H9 (cell line): Measurements from ENCODE around the gene LHFPL6. TPM values are rescaled to one million over a fixed set of nuclear protein-coding genes. Genes with fewer than 3 reads are reported as not detected.

Experiments used
- DNase-seq: peaks from one replicate; pipeline ENCODE4 v3.0.0-alpha.2; 2017
- H2AFZ ChIP-seq: one replicate; pipeline ENCODE4 v1.6.1; 2013; ENCODE audit warnings: mild to moderate bottlenecking, low read length, control low read depth, moderate library complexity
- H2AK5ac ChIP-seq: 2 replicates; pipeline ENCODE4 v1.6.1; 2013; ENCODE audit warnings: low read length, control low read depth, mixed read lengths; ENCODE audit not compliant: insufficient read length
- H2BK120ac ChIP-seq: one replicate; pipeline ENCODE4 v1.6.1; 2013; ENCODE audit warnings: low read depth, mild to moderate bottlenecking, low read length, control low read depth, inconsistent platforms; ENCODE audit not compliant: poor library complexity, severe bottlenecking
- H2BK12ac ChIP-seq: 2 replicates; pipeline ENCODE4 v1.6.1; 2013; ENCODE audit warnings: low read length, control low read depth, mixed read lengths, low read depth; ENCODE audit not compliant: insufficient read length
- H2BK15ac ChIP-seq: 2 replicates; pipeline ENCODE4 v1.6.1; 2013; ENCODE audit warnings: low read depth, low read length, control low read depth
- H2BK20ac ChIP-seq: one replicate; pipeline ENCODE4 v1.6.1; 2013; ENCODE audit warnings: low read depth, mild to moderate bottlenecking, low read length, control low read depth, inconsistent platforms; ENCODE audit not compliant: poor library complexity, severe bottlenecking
- H2BK5ac ChIP-seq: 2 replicates; pipeline ENCODE4 v1.6.1; 2013; ENCODE audit warnings: low read length, control low read depth, mixed read lengths; ENCODE audit not compliant: insufficient read length
- H3K14ac ChIP-seq: 2 replicates; pipeline ENCODE4 v1.6.1; 2013; ENCODE audit warnings: low read length, control low read depth; ENCODE audit not compliant: insufficient read depth
- H3K18ac ChIP-seq: 2 replicates; pipeline ENCODE4 v1.6.1; 2013; ENCODE audit warnings: low read depth, mild to moderate bottlenecking, mixed read lengths, low read length, control low read depth; ENCODE audit not compliant: insufficient read length
- H3K23ac ChIP-seq: 2 replicates; pipeline ENCODE4 v1.6.1; 2013; ENCODE audit warnings: low read length, control low read depth, mixed read lengths, low read depth; ENCODE audit not compliant: insufficient read length
- H3K23me2 ChIP-seq: 2 replicates; pipeline ENCODE4 v1.6.1; 2013; ENCODE audit warnings: low read depth, mild to moderate bottlenecking, mixed read lengths, low read length, control low read depth; ENCODE audit not compliant: insufficient read length, poor library complexity, severe bottlenecking
- H3K27ac ChIP-seq: 2 replicates; pipeline ENCODE4 v1.5.1; 2013; ENCODE audit warnings: low read length, control low read depth, mixed read lengths, low read depth; ENCODE audit not compliant: insufficient read length
- H3K27me3 ChIP-seq: 2 replicates; pipeline ENCODE4 v1.6.1; 2013; ENCODE audit warnings: low read length, control low read depth, inconsistent platforms; ENCODE audit not compliant: insufficient read depth
- H3K4ac ChIP-seq: 2 replicates; pipeline ENCODE4 v1.6.1; 2013; ENCODE audit warnings: low read depth, mild to moderate bottlenecking, control low read depth, inconsistent platforms, low read length, moderate library complexity
- H3K4me1 ChIP-seq: 2 replicates; pipeline ENCODE4 v1.6.1; 2013; ENCODE audit warnings: low read length, control low read depth, inconsistent platforms; ENCODE audit not compliant: insufficient read depth
- H3K4me2 ChIP-seq: 2 replicates; pipeline ENCODE4 v1.6.1; 2013; ENCODE audit warnings: low read length, control low read depth, mixed read lengths; ENCODE audit not compliant: insufficient read length, insufficient read depth
- H3K56ac ChIP-seq: 2 replicates; pipeline ENCODE4 v1.6.1; 2013; ENCODE audit warnings: low read depth, mild to moderate bottlenecking, mixed read lengths, low read length, control low read depth; ENCODE audit not compliant: insufficient read length
- H3K79me1 ChIP-seq: 2 replicates; pipeline ENCODE4 v1.6.1; 2013; ENCODE audit warnings: low read depth, mild to moderate bottlenecking, moderate library complexity, low read length, control low read depth, inconsistent platforms; ENCODE audit not compliant: insufficient read depth, poor library complexity, severe bottlenecking
- H3K79me2 ChIP-seq: 2 replicates; pipeline ENCODE4 v1.6.1; 2013; ENCODE audit warnings: low read length, control low read depth, inconsistent platforms; ENCODE audit not compliant: insufficient read depth
- H3K9ac ChIP-seq: 2 replicates; pipeline ENCODE4 v1.6.1; 2013; ENCODE audit warnings: low read length, control low read depth, mixed read lengths; ENCODE audit not compliant: insufficient read length; ENCODE audit errors: extremely low read depth
- H3K9me3 ChIP-seq: one replicate; pipeline ENCODE4 v1.6.1; 2013; ENCODE audit warnings: low read depth, low read length, inconsistent platforms; ENCODE audit not compliant: control insufficient read depth
- H3T11ph ChIP-seq: one replicate; pipeline ENCODE4 v1.6.1; 2013; ENCODE audit warnings: mild to moderate bottlenecking, low read length, control low read depth, inconsistent platforms
- H4K20me1 ChIP-seq: one replicate; pipeline ENCODE4 v1.6.1; 2013; ENCODE audit not compliant: control insufficient read depth, insufficient read length, insufficient read depth
- H4K5ac ChIP-seq: 2 replicates; pipeline ENCODE4 v1.6.1; 2013; ENCODE audit warnings: low read depth, mild to moderate bottlenecking, mixed read lengths, low read length, control low read depth; ENCODE audit not compliant: insufficient read length
- H4K8ac ChIP-seq: replicated peaks from 2 replicates; pipeline ENCODE4 v1.6.1; 2013; ENCODE audit warnings: low read length, control low read depth, mixed read lengths, low read depth; ENCODE audit not compliant: insufficient read length
- H4K91ac ChIP-seq: 2 replicates; pipeline ENCODE4 v1.6.1; 2013; ENCODE audit warnings: low read depth, mild to moderate bottlenecking, moderate library complexity, mixed read lengths, low read length, control low read depth; ENCODE audit not compliant: insufficient read length
- H3K27ac Mint-ChIP-seq, 3 experiments: 2 replicates in 2 of 3; 3 replicates in 1 of 3; pipeline ENCODE4 v1.8.0; 2020 to 2021; ENCODE audit warnings: mixed read lengths in 3 of 3, mild to moderate bottlenecking in 1 of 3, moderate library complexity in 1 of 3
- H3K27me3 Mint-ChIP-seq: 2 replicates; pipeline ENCODE4 v1.8.0; 2021; ENCODE audit warnings: low read depth, mild to moderate bottlenecking, moderate library complexity, mixed read lengths
- H3K36me3 Mint-ChIP-seq, 3 experiments: 2 replicates in 2 of 3; 3 replicates in 1 of 3; pipeline ENCODE4 v1.8.0; 2020 to 2021; ENCODE audit warnings: low read depth in 3 of 3, mixed read lengths in 3 of 3; ENCODE audit not compliant: insufficient read depth in 1 of 3
- H3K4me1 Mint-ChIP-seq, 2 experiments: 2 replicates each; pipeline ENCODE4 v1.8.0; 2020; ENCODE audit warnings: mixed read lengths in 2 of 2
- H3K4me3 Mint-ChIP-seq, 2 experiments: 2 replicates in 1 of 2; 3 replicates in 1 of 2; pipeline ENCODE4 v1.8.0; 2020 to 2021; ENCODE audit warnings: mild to moderate bottlenecking in 2 of 2, mixed read lengths in 2 of 2, moderate library complexity in 1 of 2
- H3K9me3 Mint-ChIP-seq, 2 experiments: 2 replicates in 1 of 2; 3 replicates in 1 of 2; pipeline ENCODE4 v1.8.0; 2020; ENCODE audit warnings: mild to moderate bottlenecking in 2 of 2, mixed read lengths in 2 of 2, moderate library complexity in 1 of 2
- WGBS: extraction: QIAGEN DNeasy Blood & Tissue Kit; methylation state at CpG from one replicate; pipeline ENCODE4 v1.1.7; 2013; ENCODE audit warnings: missing lambda C conversion rate, low lambda C conversion rate, mixed read lengths; ENCODE audit not compliant: insufficient read length; ENCODE audit errors: extremely low coverage; 5-methylcytosine and 5-hydroxymethylcytosine counted together
- total RNA-seq: library from RNA; stranded (reverse); gene quantifications from 2 replicates; pipeline ENCODE4 v1.2.1, GENCODE V29; 2021
- TF ChIP-seq, protein P1 (sequence below): fragments of 200-600 bp; sonication (generic); conservative IDR thresholded peaks from 3 replicates; pipeline ENCODE4 v1.8.0; 2021; ENCODE audit warnings: antibody characterized with exemption, mild to moderate bottlenecking

LHFPL6 gene
- total RNA-seq, 1 experiment from 2014 or later: 3.5 TPM

GRCh38 chr13:39433651-39434050 is 169.3 kb downstream of the LHFPL6 start:
- Histone ChIP-seq H2BK12ac (no peak overlapping the region), H3K18ac (no peak overlapping the region), H4K5ac (no peak overlapping the region), H3K14ac (no peak overlapping the region), H2BK120ac (no peak overlapping the region), H3K9ac (no peak overlapping the region), H3T11ph (no peak overlapping the region), H3K4me1 (no peaks in the 10 kb centered on the region), H3K9me3 (no peaks in the 10 kb centered on the region), H3K4me2 (no peak overlapping the region), H3K23me2 (no peaks in the 10 kb centered on the region), H3K27me3 (no peaks in the 10 kb centered on the region), H2BK20ac (no peak overlapping the region), H4K8ac (no peak overlapping the region), H2AFZ (no peak overlapping the region), H3K23ac (no peak overlapping the region), H2BK5ac (no peak overlapping the region), H2BK15ac (no peak overlapping the region), H2AK5ac (no peak overlapping the region), H3K56ac (no peak overlapping the region), H3K4ac (no peak overlapping the region), H3K27ac (no peak overlapping the region), H4K91ac (no peak overlapping the region), H4K20me1 (no peaks in the 10 kb centered on the region), H3K79me1 (no peaks in the 10 kb centered on the region), H3K79me2 (no peaks in the 10 kb centered on the region)
- no peak overlapping the region for H3K4me3 Mint-ChIP-seq
- H3K9me3 Mint-ChIP-seq: peaks cover 27 to 38% of the 10 kb centered on the region in 2 experiments
- WGBS: no CpG with 5 or more reads among the region's 1 CpG
- H3K4me1 Mint-ChIP-seq: peaks cover 7 to 10% of the 10 kb centered on the region in 2 experiments
- TF ChIP-seq, protein P1, sequence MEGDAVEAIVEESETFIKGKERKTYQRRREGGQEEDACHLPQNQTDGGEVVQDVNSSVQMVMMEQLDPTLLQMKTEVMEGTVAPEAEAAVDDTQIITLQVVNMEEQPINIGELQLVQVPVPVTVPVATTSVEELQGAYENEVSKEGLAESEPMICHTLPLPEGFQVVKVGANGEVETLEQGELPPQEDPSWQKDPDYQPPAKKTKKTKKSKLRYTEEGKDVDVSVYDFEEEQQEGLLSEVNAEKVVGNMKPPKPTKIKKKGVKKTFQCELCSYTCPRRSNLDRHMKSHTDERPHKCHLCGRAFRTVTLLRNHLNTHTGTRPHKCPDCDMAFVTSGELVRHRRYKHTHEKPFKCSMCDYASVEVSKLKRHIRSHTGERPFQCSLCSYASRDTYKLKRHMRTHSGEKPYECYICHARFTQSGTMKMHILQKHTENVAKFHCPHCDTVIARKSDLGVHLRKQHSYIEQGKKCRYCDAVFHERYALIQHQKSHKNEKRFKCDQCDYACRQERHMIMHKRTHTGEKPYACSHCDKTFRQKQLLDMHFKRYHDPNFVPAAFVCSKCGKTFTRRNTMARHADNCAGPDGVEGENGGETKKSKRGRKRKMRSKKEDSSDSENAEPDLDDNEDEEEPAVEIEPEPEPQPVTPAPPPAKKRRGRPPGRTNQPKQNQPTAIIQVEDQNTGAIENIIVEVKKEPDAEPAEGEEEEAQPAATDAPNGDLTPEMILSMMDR: no peak
- H3K36me3 Mint-ChIP-seq: peaks cover 10 to 49% (median 24%) of the 10 kb centered on the region in 3 experiments
- H3K27me3 Mint-ChIP-seq: no peaks in the 10 kb centered on the region; the same call in none of the 2 replicates
- H3K27ac Mint-ChIP-seq: no peak overlapping the region
- no peak for DNase-seq
